Subcutaneous adipose tissue (tissue), 4 donors: ENCODE results near the gene FAM78A. TPM values are rescaled to one million over a fixed set of nuclear protein-coding genes. Genes with fewer than 3 reads are reported as not detected.

Experiments
- CTCF ChIP-seq: fragments of 450-650 bp; IDR thresholded peaks from one replicate; pipeline ENCODE4 v1.5.1; 2016; ENCODE audit warnings: low read depth, mild to moderate bottlenecking, control low read depth, antibody characterized with exemption, moderate library complexity
- total RNA-seq, 4 donors: library from RNA; depleted of rRNA; stranded (reverse); fragments of >200 nt; gene quantifications; one replicate each; pipeline ENCODE4 v1.1.0, GENCODE V29; 2016

FAM78A gene
- total RNA-seq, 4 donors from 2014 or later = 2.3 to 8.2 (median 3.2) TPM

DNA sequence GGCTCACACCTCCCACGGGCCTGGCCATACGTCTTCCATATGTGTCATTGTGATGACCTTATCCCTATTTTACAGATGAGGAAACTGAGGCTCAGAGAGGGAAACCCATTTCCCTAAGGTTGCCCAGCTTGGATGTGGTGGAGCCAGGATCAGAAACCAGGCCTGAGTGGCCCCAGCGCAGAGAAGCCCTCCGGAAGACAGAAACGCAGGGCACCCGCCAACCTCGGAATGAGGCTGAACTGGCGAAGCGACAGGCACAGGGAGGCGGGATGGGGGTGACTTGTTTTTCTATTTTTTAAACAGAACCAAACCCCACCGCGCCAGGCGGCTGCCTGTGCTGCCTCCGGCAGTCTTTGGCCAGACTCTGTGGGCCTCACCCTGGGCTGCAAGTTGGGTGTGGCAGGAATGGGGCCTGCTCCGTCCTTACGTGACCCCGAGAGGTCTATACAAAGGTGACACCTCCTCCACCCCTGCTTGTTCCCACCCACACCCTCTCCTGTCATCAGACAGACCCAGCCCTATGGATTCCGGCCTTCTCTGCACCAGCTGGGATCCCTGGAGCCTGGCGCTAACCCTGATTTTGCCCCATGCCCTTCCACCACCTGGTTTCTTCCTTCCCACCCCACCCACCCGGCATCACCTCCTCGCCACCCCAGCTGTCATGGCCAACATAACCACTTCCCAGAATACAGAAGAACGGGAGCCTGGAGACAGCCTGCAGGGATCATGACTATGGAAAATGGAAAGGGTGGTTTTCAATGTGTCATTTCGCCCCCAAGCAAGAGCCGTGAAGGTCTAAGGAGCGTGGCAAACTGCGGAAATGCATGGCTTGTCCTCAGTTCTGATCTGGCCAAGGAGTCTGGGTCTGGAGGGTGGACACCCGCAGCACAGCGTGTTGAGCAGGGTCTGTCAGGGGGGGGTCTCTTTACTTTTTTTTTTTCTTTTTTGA lies 36.8 kb upstream of the FAM78A start:
- TF ChIP-seq CTCF = no peak

DNA sequence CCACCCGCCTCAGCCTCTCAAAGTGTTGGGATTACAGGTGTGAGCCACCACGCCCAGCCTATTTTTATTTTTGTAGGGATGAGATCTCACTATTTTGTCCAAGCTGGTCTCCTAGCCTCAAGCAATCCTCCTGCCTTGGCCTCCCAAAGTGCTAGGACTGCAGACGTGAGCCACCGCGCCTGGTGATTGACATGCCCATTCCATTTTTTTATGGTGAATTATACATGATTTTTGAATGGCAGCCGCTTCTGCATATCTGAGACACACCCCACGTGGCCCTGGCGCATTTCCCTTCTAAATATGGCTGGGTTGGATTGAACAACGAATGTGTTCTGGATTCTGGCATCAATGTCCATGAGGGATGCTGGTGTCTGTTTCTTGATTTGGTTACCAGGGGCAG lies 35.9 kb upstream of the FAM78A start:
- TF ChIP-seq CTCF = no peak

DNA sequence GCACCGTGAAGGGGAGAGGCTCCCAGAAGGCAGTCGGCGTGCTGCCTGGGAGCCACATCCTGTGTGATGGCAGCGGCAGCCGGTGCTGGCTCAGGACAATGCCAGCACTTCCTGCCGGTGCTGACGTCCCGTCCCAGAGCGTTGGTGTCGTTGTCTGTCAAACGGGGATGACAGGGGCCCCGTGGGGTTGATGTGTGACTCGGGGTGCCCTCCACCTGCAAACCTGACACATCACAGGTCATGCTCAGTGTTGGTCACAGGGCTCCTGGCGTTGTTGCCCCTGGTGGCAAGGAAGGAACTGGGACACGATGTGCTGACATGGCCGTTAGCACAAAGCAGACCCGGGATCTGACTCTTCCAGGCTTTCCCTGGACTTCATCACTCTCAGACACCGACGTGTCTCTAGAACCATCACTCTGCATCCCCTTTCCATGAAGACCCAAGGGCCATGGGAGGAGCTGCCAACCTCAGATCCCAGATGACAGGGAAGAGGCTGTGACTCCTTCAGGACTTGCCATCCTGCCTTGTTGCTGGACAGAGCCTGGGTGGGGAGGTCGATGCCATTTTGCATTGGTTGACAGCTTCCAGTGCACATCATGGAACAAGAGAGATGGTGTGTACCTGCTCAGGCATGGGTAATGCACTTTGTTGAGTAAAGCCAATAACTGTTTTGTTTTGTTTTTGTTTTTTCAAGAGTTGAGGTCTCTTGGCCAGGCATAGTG lies 34.7 kb upstream of the FAM78A start:
- no peak for TF ChIP-seq CTCF

DNA sequence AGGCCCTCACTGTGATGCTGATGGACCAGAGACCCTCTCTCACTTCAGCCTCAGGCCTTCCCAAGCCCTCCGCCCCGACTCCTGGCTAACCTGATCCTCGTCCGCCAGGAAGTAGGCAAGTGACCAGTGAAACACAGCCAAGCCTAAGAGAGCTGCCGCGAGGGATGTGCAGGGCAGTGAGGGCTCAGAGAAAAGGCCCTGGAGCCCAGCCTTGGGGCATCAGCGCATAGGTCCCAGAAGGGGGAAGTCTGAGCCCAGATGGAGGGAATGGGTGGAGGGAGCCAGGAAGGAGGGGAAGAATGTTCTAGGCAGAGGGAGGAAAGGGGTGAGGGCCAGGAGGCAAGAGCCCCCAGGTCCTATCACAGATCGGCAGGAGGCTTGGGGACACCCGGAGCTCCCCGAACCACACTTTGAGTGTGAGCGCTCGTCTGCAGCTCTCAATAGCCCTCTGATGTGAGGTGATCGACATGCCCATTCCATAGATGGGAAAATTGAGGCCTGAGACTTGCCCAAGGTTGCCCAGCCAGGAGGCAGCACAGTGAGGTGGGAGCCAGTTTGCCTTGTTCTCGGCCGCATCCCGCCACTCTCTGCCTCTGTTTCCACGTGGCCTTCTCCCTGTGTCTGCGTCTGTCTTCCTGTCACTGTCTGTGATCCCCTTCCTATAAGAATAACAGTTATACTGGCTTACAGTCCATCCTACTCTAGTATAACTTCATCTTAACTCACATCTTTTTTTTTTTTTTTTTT lies 33.4 kb upstream of the FAM78A start:
- no peak for TF ChIP-seq CTCF

GRCh38 chr9:131308906-131309529 lies 32.7 kb upstream of the FAM78A start:
- no peak for TF ChIP-seq CTCF

DNA sequence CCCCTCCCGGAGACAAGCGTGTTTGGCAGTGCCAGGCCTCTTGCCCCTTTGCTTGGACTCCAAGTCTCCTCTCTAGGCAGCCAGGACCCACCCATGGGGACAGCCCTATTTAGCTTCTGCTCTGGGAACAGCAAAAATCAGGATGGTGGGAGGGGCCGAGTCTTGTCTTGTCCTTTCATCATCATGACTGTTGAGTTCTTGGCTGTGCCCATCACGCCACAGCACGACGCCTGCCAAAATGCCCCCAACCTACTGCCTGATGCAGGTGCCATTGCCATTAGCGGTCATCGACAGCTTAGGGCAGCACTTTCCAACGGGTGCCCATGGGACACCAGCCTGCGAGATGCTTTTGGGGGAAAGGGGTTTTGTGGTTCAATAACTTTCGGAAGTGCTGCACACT lies 32.1 kb upstream of the FAM78A start:
- TF ChIP-seq CTCF = no peak
